HG03280 (cell line): ENCODE results near the gene MEI1.

Source experiments
- ATAC-seq: cut with Tn5 transposase; IDR thresholded peaks from one replicate; pipeline ENCODE4 v1.9.1; 2021; ENCODE audit warnings: mild to moderate bottlenecking, moderate library complexity; ENCODE audit not compliant: unreplicated experiment

The MEI1 gene

GRCh38 chr22:41818011-41818410 lies 118.7 kb downstream of the MEI1 start:
- ATAC-seq = no peak

- no peak for ATAC-seq
These were observed 119.3 kb downstream of the MEI1 start for GRCh38 chr22:41818596-41818995.

DNA sequence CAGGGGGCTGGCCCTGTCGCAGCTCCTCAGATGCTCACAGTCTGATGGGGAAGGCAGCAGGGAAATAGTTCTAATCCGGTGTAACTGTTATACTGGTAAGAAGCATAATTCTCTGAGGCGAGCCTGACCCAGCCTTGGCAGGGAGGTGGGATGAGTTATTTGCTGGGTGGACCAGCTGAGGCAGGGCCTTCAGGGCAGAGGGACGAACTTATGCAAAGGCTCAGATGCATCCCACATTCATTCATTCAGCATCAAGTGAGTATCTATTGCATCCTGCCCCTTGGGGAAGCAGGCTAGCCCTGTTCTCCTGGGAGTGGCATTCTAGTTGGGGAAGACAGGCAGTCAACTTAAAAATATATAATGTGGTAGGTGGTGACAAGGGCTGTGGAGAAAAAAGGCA lies 120.0 kb downstream of the MEI1 start:
- no peak for ATAC-seq

DNA sequence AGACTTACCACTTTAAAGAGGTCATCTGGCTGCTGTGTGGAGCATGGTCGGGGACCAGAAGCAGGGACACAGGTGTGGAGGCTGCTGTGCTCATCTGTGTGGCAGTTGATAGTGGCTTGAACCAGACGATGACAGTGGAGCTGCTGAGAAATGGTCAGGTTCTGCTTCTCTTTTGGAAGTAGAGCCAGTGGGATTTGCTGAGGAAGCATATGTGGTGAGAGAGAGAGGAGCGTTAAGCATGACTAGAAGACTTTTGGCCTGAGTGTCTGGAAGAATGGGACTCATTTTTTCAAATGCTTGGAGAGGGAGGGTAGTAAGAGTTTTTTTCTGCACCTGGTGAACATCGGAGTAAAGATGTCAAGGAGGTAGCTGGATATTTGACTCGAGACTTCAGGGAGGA lies 121.1 kb downstream of the MEI1 start:
- no peak for ATAC-seq

DNA sequence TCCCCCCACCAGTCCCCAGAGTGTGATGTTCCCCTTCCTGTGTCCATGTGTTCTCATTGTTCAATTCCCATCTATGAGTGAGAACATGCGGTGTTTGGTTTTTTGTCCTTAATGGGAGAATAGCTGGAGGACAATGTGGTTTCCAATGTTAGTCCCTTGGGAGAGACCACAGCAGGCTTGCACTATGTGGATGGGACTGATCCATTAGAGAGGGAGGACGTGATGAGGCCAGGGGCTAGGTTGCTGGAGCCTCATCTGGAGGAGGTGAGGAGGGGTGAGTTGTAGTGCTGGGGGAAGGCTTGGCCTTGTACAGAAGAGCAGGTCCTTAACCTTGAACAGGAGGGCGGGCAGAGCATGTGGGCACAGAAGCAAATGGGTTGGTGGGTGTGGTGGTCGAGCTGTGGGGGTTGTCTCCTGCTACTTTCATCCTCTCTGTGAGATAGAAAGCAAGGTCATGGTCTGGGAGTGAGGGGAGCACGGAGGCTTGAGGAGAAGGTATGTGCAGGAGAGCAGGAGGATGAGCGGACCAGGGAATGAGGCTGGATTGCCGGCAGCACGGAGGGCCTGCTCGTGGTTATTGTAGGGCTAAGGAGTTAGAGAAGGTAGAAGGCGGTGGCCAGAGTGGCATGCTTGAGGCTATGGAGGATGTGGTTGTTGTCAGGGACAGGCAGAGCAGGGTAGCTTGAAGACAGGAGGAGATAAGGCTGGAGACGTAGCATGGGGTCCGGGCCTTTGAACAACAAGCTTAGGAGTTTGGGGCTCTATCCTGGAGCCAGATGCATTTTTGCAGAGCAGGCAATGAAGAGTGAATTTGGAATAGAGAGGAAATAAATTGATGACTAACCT lies 122.4 kb downstream of the MEI1 start:
- no peak for ATAC-seq

GRCh38 chr22:41822317-41823057 lies 123.2 kb downstream of the MEI1 start:
- ATAC-seq = no peak

DNA sequence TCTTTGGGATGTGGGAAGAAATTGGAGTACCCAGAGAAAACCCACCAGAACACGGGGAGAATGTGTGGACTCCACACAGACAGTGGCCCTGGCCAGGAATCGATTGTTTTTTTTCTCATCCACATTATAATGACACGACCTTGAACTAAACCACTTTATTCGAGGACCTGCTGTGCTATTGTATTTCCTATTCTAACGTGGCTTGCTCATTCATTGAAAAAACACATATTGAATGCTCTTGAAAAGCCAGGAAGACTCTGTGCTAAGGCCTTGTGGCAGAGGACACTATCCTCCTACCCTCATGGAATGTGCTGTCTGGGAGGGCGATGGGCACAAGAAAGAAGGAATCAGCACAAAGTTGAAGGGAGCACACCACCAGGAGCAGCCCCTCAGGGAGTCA lies 124.5 kb downstream of the MEI1 start:
- no peak for ATAC-seq

DNA sequence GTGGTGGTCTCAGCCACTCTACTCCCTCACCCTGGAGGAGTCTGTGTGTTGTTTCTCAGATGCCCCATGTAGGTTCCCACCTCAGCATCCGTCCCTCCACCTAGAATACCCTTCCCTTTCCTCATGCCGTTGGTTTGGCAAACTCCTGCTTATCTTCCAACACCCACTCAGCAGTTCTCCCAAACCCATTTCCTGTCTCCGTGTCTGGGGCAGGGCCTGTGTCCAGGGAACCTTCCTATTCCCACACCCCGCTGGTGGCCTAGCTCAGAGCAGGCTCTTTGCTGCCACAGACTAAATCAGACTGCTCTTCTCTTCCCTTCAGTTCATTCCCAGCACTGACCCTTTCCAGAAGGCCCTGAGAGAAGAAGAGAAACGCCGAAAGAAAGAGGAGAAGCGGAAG lies 126.1 kb downstream of the MEI1 start:
- no peak for ATAC-seq

DNA sequence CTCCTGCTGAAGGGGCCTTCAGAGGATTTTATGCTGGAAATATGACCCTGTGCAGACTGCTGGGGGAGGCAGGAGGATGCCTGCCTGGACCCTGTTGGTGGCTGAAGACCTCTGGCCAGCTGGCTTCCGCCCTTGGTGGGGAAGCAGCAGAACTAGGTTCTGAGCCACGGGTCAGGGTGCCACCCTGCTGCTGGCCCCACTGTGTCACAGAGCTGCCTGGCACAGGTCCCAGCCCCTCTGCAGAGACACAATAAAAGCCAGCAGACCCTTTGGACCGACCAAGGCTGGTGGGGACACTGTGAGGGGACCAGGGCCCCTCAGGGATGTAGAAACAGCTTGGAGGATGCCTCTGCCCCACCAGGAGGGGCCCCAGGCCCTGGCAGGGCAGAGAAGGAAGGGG lies 126.7 kb downstream of the MEI1 start:
- ATAC-seq = no peak

GRCh38 chr22:41826430-41827383 lies 127.4 kb downstream of the MEI1 start:
- no peak for ATAC-seq

DNA sequence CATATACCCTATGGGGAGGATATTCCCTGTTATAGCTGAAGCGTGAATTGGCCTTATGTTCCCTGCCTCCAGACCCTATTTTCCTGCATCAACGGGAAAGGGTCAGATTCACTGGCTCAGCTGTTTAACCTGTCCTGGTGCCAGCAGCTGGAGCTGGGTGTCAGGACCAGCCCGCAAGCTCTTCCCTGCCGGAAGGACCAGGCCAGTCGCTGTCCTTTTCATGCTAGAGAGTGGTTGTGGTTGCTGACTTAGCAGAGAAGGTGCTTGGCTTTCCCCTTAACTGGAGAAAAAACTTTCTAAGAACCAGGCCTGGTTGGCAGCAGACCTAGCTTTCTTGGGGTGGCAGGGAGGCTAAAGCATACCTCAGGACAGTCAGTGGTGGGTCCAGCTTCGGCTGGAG lies 128.4 kb downstream of the MEI1 start:
- ATAC-seq = no peak

GRCh38 chr22:41828516-41828915 lies 129.2 kb downstream of the MEI1 start:
- no peak for ATAC-seq

DNA sequence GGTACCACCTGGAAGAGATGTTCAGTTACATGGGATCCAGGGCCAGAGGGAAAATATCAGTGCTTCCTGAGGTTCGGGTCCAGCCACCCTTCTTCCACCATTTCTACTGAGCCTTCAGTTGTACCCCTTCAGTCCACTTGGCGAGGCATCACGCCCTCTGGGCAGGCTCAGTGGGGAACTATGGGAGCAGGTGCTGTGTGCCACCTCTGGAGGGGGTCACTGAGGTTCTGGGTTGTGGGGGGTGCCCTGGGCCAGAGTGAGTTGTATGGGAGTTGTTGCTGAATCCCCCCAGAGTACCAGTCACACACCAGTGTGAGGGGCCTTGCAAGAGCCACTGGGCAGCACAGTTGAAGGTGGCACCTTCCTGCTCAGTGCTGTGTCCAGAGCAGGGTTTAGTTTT lies 130.9 kb downstream of the MEI1 start:
- no peak for ATAC-seq

GRCh38 chr22:41831383-41831782 lies 132.1 kb downstream of the MEI1 start:
- no peak for ATAC-seq

GRCh38 chr22:41831828-41832552 lies 132.7 kb downstream of the MEI1 start:
- no peak for ATAC-seq

- peak; percentile 85 for ATAC-seq
These were observed 133.5 kb downstream of the MEI1 start, which contains the start of gene SREBF2 for GRCh38 chr22:41832553-41833368. Gene SREBF2, plus strand, starts transcription at chr22:41833105. Its CDS starts 166 bp downstream, at chr22:41833271.

DNA sequence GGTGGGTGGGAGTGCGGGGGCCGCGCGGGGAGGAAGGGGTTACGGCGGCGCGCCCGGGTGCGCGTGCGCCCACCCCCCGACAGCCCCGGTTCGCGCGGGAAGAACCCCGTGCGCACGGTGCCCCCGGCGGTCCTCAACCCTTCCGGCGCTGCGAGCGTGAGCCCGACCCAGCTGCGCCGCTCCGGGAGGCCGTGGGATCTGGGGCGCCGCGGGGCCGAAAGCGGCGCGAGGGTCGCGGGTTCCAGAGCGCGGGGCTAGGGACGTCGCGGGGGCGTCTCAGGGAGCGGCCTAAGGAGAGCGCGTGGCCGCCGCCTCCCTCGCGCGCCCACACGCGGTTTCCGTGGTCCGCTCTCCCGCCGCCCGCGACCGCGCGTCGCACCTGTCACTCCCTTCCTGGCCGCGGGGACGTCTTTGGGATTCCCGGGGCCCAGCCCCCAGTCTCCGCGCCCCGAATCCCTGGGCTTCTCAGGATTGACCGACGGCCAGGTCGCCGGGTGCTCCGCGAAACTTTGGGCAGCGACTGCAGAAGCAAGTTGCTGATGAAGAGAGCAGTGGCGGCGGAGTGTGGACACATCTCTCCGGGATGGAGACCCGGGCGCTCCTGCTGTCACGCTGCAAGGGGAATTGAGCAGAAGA lies 134.2 kb downstream of the MEI1 start:
- ATAC-seq = peak; percentile 15

DNA sequence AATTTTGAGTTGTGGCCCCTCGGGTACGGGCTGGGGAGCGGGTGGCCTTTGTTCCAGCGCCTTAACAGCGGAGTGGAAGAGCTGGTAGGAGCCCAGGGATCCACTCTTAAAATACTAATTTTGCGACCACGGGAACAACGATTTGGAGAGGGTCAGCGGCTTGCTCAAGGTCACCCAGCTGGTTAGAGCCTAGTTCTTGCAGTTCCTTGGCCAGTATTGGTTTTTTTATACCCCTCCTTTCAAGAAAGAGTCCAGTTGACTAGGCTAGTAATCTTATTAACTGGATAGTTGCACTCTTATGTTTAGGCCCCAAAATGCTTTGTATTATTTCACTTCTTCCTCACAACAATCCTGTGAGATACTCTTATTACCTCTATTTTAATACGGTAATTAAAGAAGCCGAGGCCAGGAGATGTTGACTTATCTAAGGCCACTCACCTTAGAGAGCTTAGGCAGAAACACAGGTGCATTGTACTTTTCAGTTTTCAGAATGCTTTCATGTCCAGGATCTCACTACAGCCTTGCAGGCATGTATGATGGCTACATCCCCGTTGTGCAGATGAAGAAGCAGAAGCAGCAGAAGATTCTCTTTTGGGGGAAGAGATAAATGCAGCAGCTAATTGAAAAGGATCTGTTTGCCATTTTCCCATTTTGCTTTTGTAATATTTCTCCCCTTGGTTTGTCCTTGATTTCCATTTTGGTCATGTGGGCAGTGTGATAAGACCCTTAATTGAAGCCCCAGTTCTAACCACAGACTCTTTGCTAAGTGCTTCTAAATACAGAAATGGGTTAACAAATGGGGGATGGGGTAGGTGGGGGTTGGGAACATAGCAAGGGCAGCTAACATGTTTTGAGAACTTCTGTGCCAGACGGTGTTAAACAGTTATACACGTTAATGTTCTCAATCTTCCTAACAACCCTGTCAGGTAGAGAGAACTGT lies 135.0 kb downstream of the MEI1 start:
- no peak for ATAC-seq
